ENCODE measurements around the gene NDUFA8.

DNA sequence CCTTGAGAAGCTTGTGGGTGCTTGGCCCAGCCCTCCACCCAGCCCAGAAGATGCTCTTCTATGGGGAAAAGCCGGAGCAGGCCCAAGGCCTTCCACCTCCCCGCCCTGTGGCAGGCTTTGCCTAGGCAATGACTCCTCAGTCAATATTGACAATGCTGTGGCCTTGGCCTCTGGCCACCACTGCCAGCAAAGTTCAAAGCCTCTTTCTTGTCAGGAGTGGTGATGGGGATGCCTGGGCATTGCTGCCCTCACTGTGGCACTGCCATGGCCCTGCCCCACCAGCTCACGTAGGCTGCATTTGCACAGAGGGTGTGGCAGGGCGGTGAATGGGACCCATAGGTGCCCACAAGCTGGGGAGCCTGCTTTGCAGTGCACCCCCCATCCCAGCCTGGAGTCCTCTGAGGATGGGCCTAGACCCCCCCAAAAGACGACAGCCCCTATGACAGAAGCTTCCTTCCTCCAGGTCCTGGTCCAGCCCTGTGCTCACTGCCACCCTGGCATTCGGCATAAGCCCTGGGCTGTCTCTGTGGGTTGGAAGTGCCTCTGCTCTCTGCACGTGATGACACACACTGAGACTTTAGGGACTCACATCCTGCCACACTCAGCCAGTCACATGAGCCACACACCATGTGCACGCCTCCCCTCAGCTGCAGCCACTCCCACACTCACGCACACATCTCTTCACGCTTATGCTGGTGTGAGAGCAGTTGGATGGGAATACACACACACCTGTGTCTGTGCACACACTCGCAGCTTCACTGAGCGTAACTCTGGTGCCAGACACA, 31.2 kb upstream of the NDUFA8 start:
- TF ChIP-seq, protein P1, sequence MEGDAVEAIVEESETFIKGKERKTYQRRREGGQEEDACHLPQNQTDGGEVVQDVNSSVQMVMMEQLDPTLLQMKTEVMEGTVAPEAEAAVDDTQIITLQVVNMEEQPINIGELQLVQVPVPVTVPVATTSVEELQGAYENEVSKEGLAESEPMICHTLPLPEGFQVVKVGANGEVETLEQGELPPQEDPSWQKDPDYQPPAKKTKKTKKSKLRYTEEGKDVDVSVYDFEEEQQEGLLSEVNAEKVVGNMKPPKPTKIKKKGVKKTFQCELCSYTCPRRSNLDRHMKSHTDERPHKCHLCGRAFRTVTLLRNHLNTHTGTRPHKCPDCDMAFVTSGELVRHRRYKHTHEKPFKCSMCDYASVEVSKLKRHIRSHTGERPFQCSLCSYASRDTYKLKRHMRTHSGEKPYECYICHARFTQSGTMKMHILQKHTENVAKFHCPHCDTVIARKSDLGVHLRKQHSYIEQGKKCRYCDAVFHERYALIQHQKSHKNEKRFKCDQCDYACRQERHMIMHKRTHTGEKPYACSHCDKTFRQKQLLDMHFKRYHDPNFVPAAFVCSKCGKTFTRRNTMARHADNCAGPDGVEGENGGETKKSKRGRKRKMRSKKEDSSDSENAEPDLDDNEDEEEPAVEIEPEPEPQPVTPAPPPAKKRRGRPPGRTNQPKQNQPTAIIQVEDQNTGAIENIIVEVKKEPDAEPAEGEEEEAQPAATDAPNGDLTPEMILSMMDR (IDR thresholded peaks at IDR 0.05): no peak
- no peak for TF ChIP-seq POLR2A (IDR thresholded peaks at IDR 0.05)
